Hepatocyte (in vitro differentiated cells): ENCODE data around the gene SKIDA1.

Source experiments
- CTCF ChIP-seq: fragments of 200-600 bp; sonication (generic); IDR thresholded peaks from 2 replicates; pipeline ENCODE4 v1.5.1; 2016; ENCODE audit warnings: antibody characterized with exemption, mild to moderate bottlenecking; ENCODE audit not compliant: poor library complexity
- EZH2 ChIP-seq: fragments of 200-600 bp; sonication (generic); IDR thresholded peaks from 2 replicates; pipeline ENCODE4 v1.6.1; 2016; ENCODE audit warnings: antibody characterized with exemption, mild to moderate bottlenecking, borderline replicate concordance
- EZH2phosphoT487 ChIP-seq: fragments of 200-600 bp; sonication (generic); IDR thresholded peaks from one replicate; pipeline ENCODE4 v1.6.1; 2018; ENCODE audit warnings: antibody characterized with exemption, mild to moderate bottlenecking, low read depth, moderate library complexity; ENCODE audit not compliant: unreplicated experiment, severe bottlenecking

GRCh38 chr10:21518149-21518640 lies 7.3 kb downstream of the SKIDA1 start:
- no peak for TF ChIP-seq CTCF
- no peak for TF ChIP-seq EZH2phosphoT487
- no peak for TF ChIP-seq EZH2
